GM12878 (cell line): ENCODE data around the gene MCM3AP.

Source experiments
- BCL3 ChIP-seq: IDR thresholded peaks from 2 replicates; pipeline ENCODE4 v1.6.1; 2011; ENCODE audit warnings: borderline replicate concordance, low read depth, mild to moderate bottlenecking, moderate library complexity, low read length; ENCODE audit not compliant: insufficient read depth, poor library complexity, severe bottlenecking
- CBFB ChIP-seq: IDR thresholded peaks from 2 replicates; pipeline ENCODE4 v1.6.1; 2016; ENCODE audit warnings: antibody characterized with exemption, low read depth
- CTCF ChIP-seq, 3 experiments: IDR thresholded peaks in 2 of 3; conservative IDR thresholded peaks in 1 of 3; 2 replicates each; pipeline ENCODE4 v1.5.1; 2011; ENCODE audit warnings: low read depth in 3 of 3, low read length in 3 of 3, mild to moderate bottlenecking in 3 of 3, control low read depth in 2 of 3, moderate library complexity in 2 of 3, inconsistent platforms in 1 of 3, mixed read lengths in 1 of 3; ENCODE audit not compliant: control insufficient read depth in 2 of 3, insufficient read depth in 1 of 3; ENCODE audit errors: extremely low read depth in 1 of 3
- EP300 ChIP-seq, 2 experiments: fragments of 150-350 bp in 1 of 2; IDR thresholded peaks; 2 replicates each; pipeline ENCODE4 v1.6.1; 2011 to 2012; ENCODE audit warnings: low read depth in 2 of 2, low read length in 2 of 2, borderline replicate concordance in 1 of 2, improper control_type of control experiment in 1 of 2, inconsistent platforms in 1 of 2; ENCODE audit not compliant: control insufficient read depth in 1 of 2
- LARP7 ChIP-seq: fragments of 450-650 bp; IDR thresholded peaks from 2 replicates; pipeline ENCODE4 v1.6.1; 2017; ENCODE audit warnings: mild to moderate bottlenecking
- NFXL1 ChIP-seq: fragments of 450-650 bp; IDR thresholded peaks from 2 replicates; pipeline ENCODE4 v1.6.1; 2017; ENCODE audit warnings: antibody characterized with exemption, mild to moderate bottlenecking, borderline replicate concordance
- REST ChIP-seq: IDR thresholded peaks from 2 replicates; pipeline ENCODE4 v1.6.1; 2012; ENCODE audit warnings: mild to moderate bottlenecking, low read depth, low read length
- SP1 ChIP-seq: IDR thresholded peaks from one replicate; pipeline ENCODE4 v1.6.1; 2011; ENCODE audit warnings: low read depth, low read length
- TCF7 ChIP-seq: IDR thresholded peaks from 2 replicates; pipeline ENCODE4 v1.6.1; 2014; ENCODE audit warnings: antibody characterized with exemption, borderline replicate concordance
- ZNF687 ChIP-seq: fragments of 450-650 bp; IDR thresholded peaks from 2 replicates; pipeline ENCODE4 v1.6.1; 2017; ENCODE audit warnings: mild to moderate bottlenecking, moderate library complexity

GRCh38 chr21:46211786-46212720 is 73.4 kb downstream of the MCM3AP start:
- TF ChIP-seq REST (no peak), EP300 (IDR thresholded peaks at IDR 0.05; ENCODE audit: borderline replicate concordance in 1 of 2, control insufficient read depth in 1 of 2, low read depth in 2 of 2, low read length in 2 of 2) (no peak), CBFB (no peak), BCL3 (no peak), CTCF (IDR thresholded peaks at IDR 0.05 in 2 of 3, conservative IDR thresholded peaks at IDR 0.05 in 1 of 3; ENCODE audit: control insufficient read depth in 2 of 3, extremely low read depth in 1 of 3, insufficient read depth in 1 of 3, low read depth in 3 of 3, low read length in 3 of 3) (no peak), SP1 (no peak), ZNF687 (no peak), TCF7 (no peak), NFXL1 (no peak), LARP7 (no peak)
